Stimulated activated CD4-positive, alpha-beta T cell treated with anti-CD3 and anti-CD28 coated beads, Interleukin-15, amount 100 ng/mL, for 48 hours (primary cell): Measurements from ENCODE around the gene BAAT.

Experiments used
- DNase-seq, 2 donors: peaks; one replicate each; pipeline ENCODE4 v3.0.0-alpha.2; 2020; ENCODE audit warnings: low read depth in 2 of 2

Gene BAAT

GRCh38 chr9:101398068-101398929 is 13.5 kb upstream of the BAAT start, which contains the start of the genes MRPL50 and ZNF189:
TSS of gene MRPL50 (minus strand) at chr9:101398618. CDS start at chr9:101398592, 26 bp downstream.
TSS of gene ZNF189 (plus strand) at chr9:101398851. CDS start at chr9:101399157, 306 bp downstream.
- DNase-seq, result peak; percentile 94

DNA sequence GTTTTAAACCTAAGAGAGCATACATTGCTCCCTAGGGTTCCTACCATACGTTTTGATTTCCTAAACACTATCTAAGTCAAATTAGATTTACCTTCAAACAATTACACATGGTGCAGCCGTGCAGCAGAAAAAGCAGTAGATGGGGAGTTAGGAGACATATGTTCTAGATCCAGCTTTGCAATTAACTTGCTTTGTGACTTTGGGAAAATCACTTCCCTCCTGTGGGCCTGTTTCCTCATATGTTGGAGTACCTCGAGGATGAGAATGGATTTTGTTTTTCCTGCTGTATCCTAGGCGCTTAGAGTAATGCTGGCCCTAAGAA is 12.9 kb upstream of the BAAT start:
- no peak for DNase-seq

GRCh38 chr9:101394687-101395086 is 9.9 kb upstream of the BAAT start:
- DNase-seq, result no peak

DNA sequence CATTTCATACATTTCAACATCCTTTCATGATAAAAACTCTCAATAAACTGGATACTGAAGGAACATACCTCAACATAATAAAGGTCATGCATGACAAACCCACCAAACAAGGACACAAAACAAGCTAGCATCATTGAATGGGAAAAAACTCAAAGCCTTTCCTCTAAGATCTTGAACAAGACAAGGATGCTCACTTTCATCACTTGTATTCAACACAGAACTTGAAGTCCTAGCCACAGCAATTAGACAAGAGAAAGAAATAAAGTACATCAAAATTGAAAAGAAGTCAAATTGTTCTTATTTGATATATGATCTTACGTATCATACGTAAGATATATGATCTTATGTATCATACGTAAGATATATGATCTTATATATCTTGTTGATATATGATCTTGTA is 8.3 kb upstream of the BAAT start:
- no peak for DNase-seq

DNA sequence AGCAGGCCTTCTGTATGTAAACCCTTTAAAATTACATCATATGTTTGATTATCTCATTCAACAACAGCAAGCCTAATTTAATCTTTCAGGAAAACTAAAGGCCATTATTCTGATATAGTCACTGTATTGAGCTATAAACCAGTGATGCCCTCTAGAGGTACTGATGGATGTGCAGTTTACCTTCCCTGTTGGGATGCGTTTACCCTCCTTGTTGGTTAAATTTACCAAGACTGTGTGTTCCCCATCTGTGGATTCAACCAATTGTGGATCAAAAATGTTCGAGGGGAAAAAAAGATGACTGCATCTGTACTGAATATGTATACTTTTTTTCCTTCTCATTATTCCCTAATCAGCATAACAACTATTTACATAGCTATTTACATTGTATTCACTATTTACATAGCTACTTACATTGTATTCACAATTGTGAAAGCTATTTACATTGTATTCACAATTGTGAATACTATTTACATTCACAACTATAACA is 3.7 kb upstream of the BAAT start:
- DNase-seq, result no peak

DNA sequence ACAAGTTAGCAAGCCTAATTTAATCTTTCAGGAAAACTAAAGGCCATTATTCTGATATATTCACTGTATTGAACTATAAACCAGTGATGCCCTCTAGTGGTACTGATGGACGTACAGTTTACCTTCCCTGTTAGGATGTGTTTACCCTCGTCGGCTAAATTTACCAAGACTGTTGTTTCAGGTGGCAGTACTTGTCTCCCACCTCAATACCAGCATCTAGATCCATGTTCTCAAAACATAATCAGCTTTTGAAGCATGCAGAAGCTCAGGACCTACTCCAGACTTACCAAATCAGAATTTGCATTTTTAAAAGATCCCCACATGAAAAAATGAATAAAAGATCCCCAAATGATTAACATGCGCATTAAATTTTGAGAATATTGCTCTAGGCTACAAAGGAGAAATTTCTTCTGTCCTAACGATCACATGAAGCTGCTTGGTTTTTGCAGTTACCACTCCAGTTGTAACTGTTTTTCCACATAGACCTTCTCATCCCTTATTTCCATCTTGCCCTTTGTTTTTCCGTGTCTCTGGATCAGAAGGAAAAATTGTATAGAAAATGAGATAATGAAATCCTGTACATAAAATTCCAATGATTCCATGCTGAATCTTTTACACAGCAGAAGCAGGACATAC is 3.2 kb upstream of the BAAT start:
- no peak for DNase-seq

GRCh38 chr9:101383361-101383760 is 1.4 kb downstream of the BAAT start:
- DNase-seq, result no peak

DNA sequence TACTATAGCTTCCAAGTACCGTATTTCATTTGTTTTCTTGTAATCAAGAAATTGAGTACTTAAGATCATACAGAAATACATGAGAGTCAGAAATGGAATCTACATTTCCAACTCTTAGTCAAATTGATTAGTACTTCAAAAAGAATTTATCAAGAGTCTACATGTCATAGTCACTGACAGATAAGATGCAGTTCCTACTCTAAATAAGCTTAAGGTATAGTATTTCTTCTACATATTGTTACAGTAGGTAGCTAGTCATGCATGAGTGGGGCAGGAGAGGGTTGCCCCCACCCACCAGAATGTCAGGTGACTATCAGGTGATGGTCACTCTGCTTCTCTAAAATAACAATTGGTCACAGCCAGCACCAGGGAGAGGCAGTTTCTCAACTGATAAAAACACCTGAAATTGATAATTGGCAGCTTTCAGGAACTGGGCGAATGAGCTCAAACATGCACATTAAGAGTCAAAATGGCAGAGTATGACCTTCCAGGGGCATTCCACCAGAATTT is 2.9 kb downstream of the BAAT start:
- DNase-seq, result no peak

DNA sequence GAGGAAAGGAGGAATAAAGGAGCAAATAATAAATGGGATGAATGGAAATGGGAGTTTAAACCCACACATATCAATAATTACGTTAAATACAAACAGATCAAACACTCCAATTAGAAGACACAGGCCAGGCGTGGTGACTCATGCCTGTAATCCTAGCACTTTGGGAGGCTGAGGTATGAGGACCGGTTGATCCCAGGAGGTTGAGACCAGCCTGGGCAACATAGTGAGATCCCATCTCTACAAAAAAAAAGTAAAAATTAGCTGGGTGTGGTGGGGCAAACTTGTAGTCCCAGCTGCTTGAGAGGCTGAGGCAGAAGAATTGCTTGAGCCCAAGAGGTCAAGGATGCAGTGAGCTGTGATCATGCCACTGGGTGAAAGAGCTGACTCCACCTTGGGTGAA is 3.7 kb downstream of the BAAT start:
- DNase-seq, result no peak

DNA sequence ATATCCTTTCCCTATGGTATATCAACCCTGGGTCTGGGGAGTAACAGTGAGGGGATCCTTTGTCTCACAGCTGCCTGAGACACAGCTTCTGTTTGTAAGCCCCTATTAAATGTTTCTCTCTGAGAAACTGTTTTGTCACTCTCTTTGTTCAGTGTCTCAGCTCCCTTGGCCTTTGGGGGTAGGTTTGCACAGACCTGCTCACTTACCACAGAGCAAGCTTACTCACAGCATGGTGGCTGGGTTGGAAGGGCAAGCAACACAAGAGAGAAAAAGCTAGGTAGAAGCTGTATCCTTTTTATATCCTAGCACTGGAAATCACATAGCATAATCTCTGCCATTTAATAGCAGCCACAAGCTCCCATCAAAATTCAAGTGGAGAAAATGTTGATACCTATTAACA is 4.5 kb downstream of the BAAT start:
- no peak for DNase-seq

- no peak for DNase-seq
These were observed 8.5 kb downstream of the BAAT start for GRCh38 chr9:101376111-101376848.

DNA sequence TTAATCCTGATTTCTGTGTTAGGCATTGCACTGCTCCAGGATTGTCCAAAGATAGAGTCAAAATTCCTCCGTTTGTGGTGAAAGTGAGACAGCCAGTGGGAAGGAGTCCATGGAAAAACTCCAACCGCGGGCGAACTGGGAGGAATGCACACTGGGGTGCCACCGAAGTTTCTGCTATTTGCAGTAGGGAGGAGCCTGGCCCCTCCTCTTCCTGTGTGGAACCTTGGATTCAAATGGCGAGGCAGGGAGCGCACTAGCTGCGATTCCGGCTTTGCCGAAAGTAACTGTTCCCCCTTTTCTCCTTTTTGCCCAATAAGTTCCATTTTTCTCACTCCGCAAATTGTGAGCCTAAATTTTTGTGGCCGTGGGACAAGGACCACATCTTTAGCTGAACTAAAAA is 9.3 kb downstream of the BAAT start:
- no peak for DNase-seq

GRCh38 chr9:101372327-101373118 is 12.3 kb downstream of the BAAT start:
- DNase-seq, result no peak

DNA sequence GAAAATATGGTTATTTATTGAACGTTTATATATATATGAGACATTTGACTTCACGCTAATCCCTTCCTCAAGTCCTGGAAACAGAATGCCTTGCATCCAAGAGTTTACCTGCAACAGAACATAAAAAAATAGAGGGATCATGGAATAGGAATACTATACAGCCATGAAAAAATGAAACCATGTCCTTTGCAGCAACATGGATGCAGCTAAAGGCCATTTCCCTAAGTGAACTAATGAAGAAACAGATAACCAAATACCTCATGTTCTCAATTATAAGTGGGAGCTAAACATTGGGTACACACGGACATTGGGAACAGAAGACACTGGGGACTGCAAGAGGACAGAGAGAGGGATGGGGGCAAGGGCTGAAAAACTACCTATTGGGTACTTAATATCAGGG is 13.0 kb downstream of the BAAT start:
- DNase-seq, result no peak

DNA sequence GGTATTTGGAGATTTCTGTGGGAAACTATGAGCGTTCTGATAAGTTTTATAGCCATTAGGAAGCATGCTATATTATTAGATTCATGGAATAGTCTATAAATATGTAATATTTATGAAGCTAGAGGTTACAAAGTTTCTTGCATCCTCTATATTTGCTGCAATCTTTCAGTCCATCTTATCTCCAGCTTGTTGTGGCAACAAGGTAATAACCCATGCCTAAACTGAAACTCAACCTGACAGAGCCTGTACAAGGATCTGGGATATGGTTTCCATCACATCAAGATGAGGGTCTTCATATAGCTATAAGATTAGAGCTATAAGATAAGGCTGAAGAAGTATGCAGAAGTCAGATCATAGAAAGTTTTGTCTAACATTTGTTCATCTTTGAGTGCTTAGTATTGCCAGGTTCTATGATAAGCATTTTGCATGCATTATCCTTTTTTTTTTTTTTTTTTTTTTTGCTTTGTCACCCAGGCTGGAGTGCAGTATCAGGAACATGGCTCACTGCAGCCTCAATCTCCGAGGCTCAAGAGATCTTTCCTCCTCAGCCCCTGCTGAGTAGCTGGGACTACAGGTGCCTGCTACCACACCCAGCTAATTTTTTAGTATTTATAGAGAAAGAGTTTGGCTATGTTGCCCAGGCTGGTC is 14.8 kb downstream of the BAAT start:
- DNase-seq, result no peak

GRCh38 chr9:101369286-101369685 is 15.5 kb downstream of the BAAT start:
- DNase-seq, result no peak

- no peak for DNase-seq
These were observed 17.5 kb downstream of the BAAT start for GRCh38 chr9:101367323-101367722.

DNA sequence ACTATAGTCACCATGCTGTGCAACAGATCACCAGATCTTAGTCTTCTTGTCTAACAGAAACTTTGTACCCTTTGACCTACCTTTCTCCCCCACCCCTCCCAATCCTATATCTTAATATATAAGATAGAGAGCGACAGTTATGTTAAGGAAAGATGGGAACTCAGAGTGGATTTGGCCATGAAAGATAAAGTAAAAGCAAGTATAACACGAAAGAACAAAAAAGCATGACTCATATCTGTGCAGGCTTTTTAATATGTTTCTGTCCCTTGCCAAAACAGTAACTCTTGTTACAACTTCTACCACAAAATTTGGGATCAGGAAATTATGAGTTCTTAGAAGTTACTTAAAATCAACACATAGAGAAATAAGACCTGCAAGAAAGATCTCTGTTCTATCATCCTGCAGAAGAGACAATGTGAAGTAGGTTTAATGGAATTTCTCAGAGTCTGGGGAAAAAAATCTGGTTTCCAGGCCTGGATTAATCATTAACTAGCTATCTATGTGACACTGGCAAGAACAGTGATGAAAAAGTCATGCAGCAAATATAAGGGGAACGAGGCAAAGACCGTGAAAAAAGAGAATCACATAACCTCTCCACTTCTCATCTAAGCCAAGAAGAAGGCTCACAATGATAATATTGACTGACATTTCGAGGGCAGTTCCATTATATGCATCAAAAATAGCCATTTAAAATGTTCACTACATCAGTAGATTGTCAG is 18.6 kb downstream of the BAAT start:
- DNase-seq, result no peak

DNA sequence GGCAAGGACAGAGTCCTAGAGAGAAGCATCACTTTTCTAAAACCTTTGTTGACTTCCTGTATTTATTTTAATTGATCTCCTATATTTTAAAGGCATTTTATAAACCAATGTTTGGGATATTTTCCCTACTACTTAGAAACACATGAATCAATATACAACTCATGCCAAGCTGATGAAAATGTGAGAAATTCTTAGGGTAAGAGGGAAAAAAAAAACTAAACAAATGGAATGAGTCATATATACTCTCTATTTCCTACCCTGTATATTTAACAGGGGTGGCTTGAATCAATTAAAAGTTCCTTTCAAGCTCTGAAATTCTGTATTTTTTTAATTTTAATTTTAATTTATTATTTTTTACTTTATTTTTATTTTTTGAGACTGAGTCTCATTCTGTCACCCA is 19.6 kb downstream of the BAAT start:
- DNase-seq, result no peak

DNA sequence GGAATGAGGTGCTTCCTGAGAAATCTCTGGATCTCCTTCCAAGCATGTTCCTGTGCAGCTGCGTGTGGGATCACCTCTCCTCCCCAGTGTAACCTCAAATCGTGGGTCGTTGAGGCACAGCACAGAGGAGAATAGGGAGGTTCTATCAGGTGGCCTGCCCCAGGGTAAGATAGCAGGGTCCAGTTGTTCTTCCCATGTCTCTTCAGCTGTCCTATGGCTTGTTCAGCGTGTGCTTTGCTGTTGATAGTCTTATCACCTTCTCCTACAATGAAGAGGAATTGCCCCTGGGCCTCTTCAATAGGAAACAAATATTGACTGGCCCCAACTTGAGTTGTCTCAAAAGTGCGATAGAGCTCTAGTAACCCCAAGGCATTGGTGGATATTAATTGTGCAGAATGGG is 22.4 kb downstream of the BAAT start:
- DNase-seq, result no peak
